Testis (tissue), 2 donors: Measurements from ENCODE around the gene IL22RA1.

ENCODE experiments used
- CTCF ChIP-seq, 3 experiments: fragments of 450-650 bp in 2 of 3; fragments of 200-600 bp in 1 of 3; sonication (generic) in 1 of 3; IDR thresholded peaks; one replicate each; pipeline ENCODE4 v1.5.1; 2016 to 2019; ENCODE audit warnings: antibody characterized with exemption in 3 of 3, mild to moderate bottlenecking in 2 of 3, moderate library complexity in 1 of 3
- POLR2A ChIP-seq: fragments of 450-650 bp; IDR thresholded peaks from one replicate; pipeline ENCODE4 v1.6.1; 2017; ENCODE audit warnings: antibody characterized with exemption, mild to moderate bottlenecking, moderate library complexity

DNA sequence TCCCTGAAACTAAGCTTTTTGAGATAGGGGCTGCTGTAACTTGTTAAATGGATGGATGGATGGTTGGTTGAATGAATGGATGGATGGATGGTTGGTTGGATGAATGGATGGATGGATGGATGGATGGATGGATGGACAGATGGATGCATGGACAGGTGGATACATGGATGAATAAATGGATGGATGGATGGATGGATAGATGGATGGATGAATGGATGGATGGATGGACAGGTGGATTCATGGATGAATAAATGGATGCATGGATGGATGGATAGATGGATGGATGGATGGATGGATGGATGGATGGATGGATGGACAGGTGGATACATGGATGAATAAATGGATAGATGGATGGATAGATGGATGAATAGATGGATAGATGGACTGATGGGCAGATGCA lies 57.9 kb downstream of the IL22RA1 start:
- TF ChIP-seq CTCF (IDR thresholded peaks at IDR 0.05) (no peak), POLR2A (no peak)
